ENCODE data around the gene AKAP6.

The AKAP6 gene

GRCh38 chr14:32593290-32593942 lies 264.3 kb downstream of the AKAP6 start:
- DNase-seq, result no peak

- no peak for DNase-seq
These were observed 265.7 kb downstream of the AKAP6 start for GRCh38 chr14:32594766-32595165.

- no peak for DNase-seq
These were observed 266.4 kb downstream of the AKAP6 start for GRCh38 chr14:32595497-32595896.

- no peak for DNase-seq
These were observed 267.3 kb downstream of the AKAP6 start for GRCh38 chr14:32596390-32596789.

- DNase-seq, result no peak
These were observed 268.7 kb downstream of the AKAP6 start for GRCh38 chr14:32597771-32598170.

GRCh38 chr14:32601069-32601468 lies 272.0 kb downstream of the AKAP6 start:
- no peak for DNase-seq

GRCh38 chr14:32601906-32602305 lies 272.8 kb downstream of the AKAP6 start:
- DNase-seq, result no peak

- no peak for DNase-seq
These were observed 273.6 kb downstream of the AKAP6 start for GRCh38 chr14:32602699-32603098.

- no peak for DNase-seq
These were observed 275.0 kb downstream of the AKAP6 start for GRCh38 chr14:32603992-32604565.

GRCh38 chr14:32606301-32606700 lies 277.2 kb downstream of the AKAP6 start:
- no peak for DNase-seq

GRCh38 chr14:32607399-32607798 lies 278.3 kb downstream of the AKAP6 start:
- DNase-seq, result no peak

- DNase-seq, result no peak
These were observed 279.8 kb downstream of the AKAP6 start for GRCh38 chr14:32608857-32609256.

GRCh38 chr14:32609388-32609787 lies 280.3 kb downstream of the AKAP6 start:
- no peak for DNase-seq

- DNase-seq, result no peak
These were observed 282.7 kb downstream of the AKAP6 start for GRCh38 chr14:32611752-32612151.

GRCh38 chr14:32618991-32619390 lies 289.9 kb downstream of the AKAP6 start:
- no peak for DNase-seq

GRCh38 chr14:32620303-32620702 lies 291.2 kb downstream of the AKAP6 start:
- DNase-seq, result no peak

GRCh38 chr14:32620724-32621123 lies 291.6 kb downstream of the AKAP6 start:
- no peak for DNase-seq

- no peak for DNase-seq
These were observed 292.5 kb downstream of the AKAP6 start for GRCh38 chr14:32621585-32621984.

- DNase-seq, result no peak
These were observed 293.6 kb downstream of the AKAP6 start for GRCh38 chr14:32622742-32623141.

GRCh38 chr14:32623300-32624093 lies 294.4 kb downstream of the AKAP6 start:
- no peak for DNase-seq

- no peak for DNase-seq
These were observed 296.1 kb downstream of the AKAP6 start for GRCh38 chr14:32625211-32625610.

GRCh38 chr14:32627545-32628298 lies 298.6 kb downstream of the AKAP6 start:
- DNase-seq, result no peak

- no peak for DNase-seq
These were observed 300.1 kb downstream of the AKAP6 start for GRCh38 chr14:32629236-32629635.
